Neural progenitor cell (in vitro differentiated cells): ENCODE results near the gene PKD1.

Source experiments
- EZH2 ChIP-seq: fragments of 200-600 bp; sonication (generic); IDR thresholded peaks from 2 replicates; pipeline ENCODE4 v1.6.1; 2017; ENCODE audit warnings: antibody characterized with exemption, mild to moderate bottlenecking, moderate library complexity
- EZH2phosphoT487 ChIP-seq: fragments of 200-600 bp; sonication (generic); IDR thresholded peaks from 2 replicates; pipeline ENCODE4 v1.6.1; 2017; ENCODE audit warnings: antibody characterized with exemption
- TF ChIP-seq, protein P1 (sequence below): fragments of 200-600 bp; sonication (generic); IDR thresholded peaks from 2 replicates; pipeline ENCODE4 v1.5.1; 2017; ENCODE audit warnings: antibody characterized with exemption, mild to moderate bottlenecking

DNA sequence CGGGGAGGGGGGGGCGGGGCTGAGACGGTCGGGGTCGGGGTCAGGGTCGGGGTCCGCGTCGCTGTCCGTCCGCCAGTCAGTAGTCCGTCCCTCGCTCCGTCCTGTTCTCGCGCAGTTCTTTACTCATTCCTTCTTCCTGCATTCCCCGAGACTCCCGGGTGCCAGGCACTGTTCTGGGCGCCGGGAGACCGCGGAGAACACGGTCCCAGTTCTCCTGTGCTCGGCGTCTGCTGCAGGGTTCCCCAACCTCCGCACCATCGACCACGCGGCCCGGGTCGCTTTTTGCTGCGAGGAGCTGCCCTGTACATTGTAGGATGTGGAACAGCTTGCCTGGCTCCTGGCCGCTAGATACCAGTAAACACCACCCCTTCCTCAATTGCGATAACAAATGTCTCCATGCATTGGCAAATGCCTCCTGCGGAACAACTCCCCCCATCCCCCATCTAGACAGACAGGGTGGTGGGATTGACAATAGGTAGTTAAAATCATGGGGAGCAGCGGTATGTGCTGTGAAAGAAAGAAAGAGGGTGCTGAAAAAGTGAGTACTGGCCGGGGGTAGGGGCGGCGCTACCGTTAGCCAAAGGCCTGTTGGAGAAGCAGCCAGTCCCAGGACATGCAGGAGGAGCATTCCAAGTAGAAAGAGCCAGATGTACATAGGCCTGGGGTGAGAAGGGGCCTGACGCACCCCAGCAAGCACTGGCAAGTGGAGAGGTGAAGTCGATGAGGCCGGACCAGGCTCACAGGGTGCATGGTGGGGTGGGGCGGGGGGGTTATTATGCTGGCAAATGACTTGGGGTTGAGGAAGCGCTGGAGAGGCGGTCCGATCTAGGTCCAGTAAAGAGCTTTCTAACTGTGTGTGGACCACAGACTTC lies 20.5 kb upstream of the PKD1 start:
- TF ChIP-seq, protein P1, sequence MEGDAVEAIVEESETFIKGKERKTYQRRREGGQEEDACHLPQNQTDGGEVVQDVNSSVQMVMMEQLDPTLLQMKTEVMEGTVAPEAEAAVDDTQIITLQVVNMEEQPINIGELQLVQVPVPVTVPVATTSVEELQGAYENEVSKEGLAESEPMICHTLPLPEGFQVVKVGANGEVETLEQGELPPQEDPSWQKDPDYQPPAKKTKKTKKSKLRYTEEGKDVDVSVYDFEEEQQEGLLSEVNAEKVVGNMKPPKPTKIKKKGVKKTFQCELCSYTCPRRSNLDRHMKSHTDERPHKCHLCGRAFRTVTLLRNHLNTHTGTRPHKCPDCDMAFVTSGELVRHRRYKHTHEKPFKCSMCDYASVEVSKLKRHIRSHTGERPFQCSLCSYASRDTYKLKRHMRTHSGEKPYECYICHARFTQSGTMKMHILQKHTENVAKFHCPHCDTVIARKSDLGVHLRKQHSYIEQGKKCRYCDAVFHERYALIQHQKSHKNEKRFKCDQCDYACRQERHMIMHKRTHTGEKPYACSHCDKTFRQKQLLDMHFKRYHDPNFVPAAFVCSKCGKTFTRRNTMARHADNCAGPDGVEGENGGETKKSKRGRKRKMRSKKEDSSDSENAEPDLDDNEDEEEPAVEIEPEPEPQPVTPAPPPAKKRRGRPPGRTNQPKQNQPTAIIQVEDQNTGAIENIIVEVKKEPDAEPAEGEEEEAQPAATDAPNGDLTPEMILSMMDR, result no peak
- TF ChIP-seq EZH2, result no peak
- TF ChIP-seq EZH2phosphoT487, result no peak
